CD4-positive, alpha-beta T cell (primary cell): ENCODE measurements around the gene SERPINF2. TPM values are rescaled to one million over a fixed set of nuclear protein-coding genes. Genes with fewer than 3 reads are reported as not detected.
A peak's percentile ranks its signal among the peaks of the same experiment; 100 is the strongest.

Experiments
- ATAC-seq: fragments of 200-7000 bp; cut with Tn5 transposase; one replicate; pipeline ENCODE4 v1.10.0; 2022; ENCODE audit warnings: mild to moderate bottlenecking; ENCODE audit not compliant: poor library complexity
- CTCF ChIA-PET: fragments of 350-600 bp; sonication (Branson Sonifier 250); formaldehyde crosslinking; loops from one replicate; lab custom pipeline; 2021; ENCODE audit warnings: antibody characterized with exemption, inconsistent platforms; lab: Charles Lee
- POLR2A ChIA-PET: fragments of 350-600 bp; sonication (Branson Sonifier 250); formaldehyde crosslinking; loops from one replicate; lab custom pipeline; 2021; ENCODE audit warnings: antibody characterized with exemption, inconsistent platforms; lab: Charles Lee
- DNase-seq, 14 experiments: peaks; one replicate each; pipeline ENCODE4 v3.0.0-alpha.2; 2013 to 2020; ENCODE audit warnings: mixed read lengths in 2 of 14
- H3K27ac ChIP-seq, 2 donors: one replicate each; pipeline versions ENCODE4 v1.5.1 to v1.7.0; 2013; ENCODE audit warnings: low read length in 2 of 2, low read depth in 1 of 2, mild to moderate bottlenecking in 1 of 2
- H3K27me3 ChIP-seq, 2 experiments: 1 replicate in 1 of 2; 2 replicates in 1 of 2; pipeline versions ENCODE4 v1.6.1 to v1.7.0; 2013; ENCODE audit warnings: low read length in 2 of 2, control low read depth in 1 of 2, mild to moderate bottlenecking in 1 of 2, moderate library complexity in 1 of 2; ENCODE audit not compliant: insufficient read depth in 2 of 2, control insufficient read depth in 1 of 2
- H3K36me3 ChIP-seq: one replicate; pipeline ENCODE4 v1.6.1; 2013; ENCODE audit warnings: low read length, control low read depth; ENCODE audit not compliant: insufficient read depth
- H3K4me1 ChIP-seq: one replicate; pipeline ENCODE4 v1.6.1; 2013; ENCODE audit warnings: low read length, control low read depth; ENCODE audit not compliant: insufficient read depth
- H3K4me3 ChIP-seq: one replicate; pipeline ENCODE4 v1.5.1; 2013; ENCODE audit warnings: mild to moderate bottlenecking, low read length, moderate library complexity
- H3K9me3 ChIP-seq, 2 experiments: 1 replicate in 1 of 2; 2 replicates in 1 of 2; pipeline versions ENCODE4 v1.6.1 to v1.7.0; 2013; ENCODE audit warnings: low read length in 2 of 2, mild to moderate bottlenecking in 2 of 2, control low read depth in 1 of 2, moderate library complexity in 1 of 2; ENCODE audit not compliant: control insufficient read depth in 1 of 2, insufficient read depth in 1 of 2
- H3K27ac Mint-ChIP-seq: one replicate; pipeline ENCODE4 v1.8.0; 2020; ENCODE audit warnings: mixed read lengths
- H3K27me3 Mint-ChIP-seq: one replicate; pipeline ENCODE4 v1.8.0; 2021; ENCODE audit warnings: mixed read lengths
- H3K36me3 Mint-ChIP-seq: one replicate; pipeline ENCODE4 v1.8.0; 2021; ENCODE audit warnings: low read depth, mixed read lengths
- H3K4me1 Mint-ChIP-seq: one replicate; pipeline ENCODE4 v1.8.0; 2021; ENCODE audit warnings: low read depth, mixed read lengths
- H3K4me3 Mint-ChIP-seq: one replicate; pipeline ENCODE4 v1.8.0; 2020; ENCODE audit warnings: mild to moderate bottlenecking, mixed read lengths
- H3K9me3 Mint-ChIP-seq: one replicate; pipeline ENCODE4 v1.8.0; 2020; ENCODE audit warnings: mixed read lengths
- CTCF ChIP-seq: fragments of 200-600 bp; IDR thresholded peaks from one replicate; pipeline ENCODE4 v1.8.0; 2022; ENCODE audit warnings: antibody characterized with exemption, mild to moderate bottlenecking
- intact Hi-C, 2 experiments: fragments of 100-400 bp; cut with DNase I in 1 of 2; cut with micrococcal nuclease in 1 of 2; formaldehyde crosslinking; loops; one replicate each; pipeline versions ENCODE4 v1.15.1 to v1.9.0; 2023 to 2025; cut with DNase I, micrococcal nuclease
- total RNA-seq, 174 experiments: library from RNA in 2 of 174; stranded (reverse) in 2 of 174; gene quantifications; one replicate each; pipeline ENCODE4 v1.2.3 and lab custom pipeline; 2021 to 2026

SERPINF2 gene
- total RNA-seq, 2 experiments from 2014 or later: 0.49 to 0.59 TPM

- Histone ChIP-seq H3K27me3 (no peaks in the 10 kb centered on the region), H3K36me3 (no peaks in the 10 kb centered on the region), H3K9me3 (no peaks in the 10 kb centered on the region), H3K4me1 (peaks cover under 1% of the 10 kb centered on the region), H3K4me3 (no peak overlapping the region), H3K27ac (no peak overlapping the region)
- H3K36me3 Mint-ChIP-seq: no peaks in the 10 kb centered on the region
- H3K9me3 Mint-ChIP-seq: no peaks in the 10 kb centered on the region
- intact Hi-C loops: no loop called here
- no peak overlapping the region for H3K4me3 Mint-ChIP-seq
- ATAC-seq: no peak
- CTCF ChIA-PET: no interaction called here
- POLR2A ChIA-PET: interaction anchor here (1.4 kb wide), 1 partner anchor 30 kb away, joined by 3 read pairs; no protein-coding TSS in a partner anchor
- no peak overlapping the region for H3K27ac Mint-ChIP-seq
- no peak for TF ChIP-seq CTCF
- H3K27me3 Mint-ChIP-seq: no peaks in the 10 kb centered on the region
- DNase-seq: peak in 1 of 14 experiments; percentile 9
- no peaks in the 10 kb centered on the region for H3K4me1 Mint-ChIP-seq
Observed at GRCh38 chr17:1746975-1747543, 4.4 kb downstream of the SERPINF2 start.

- no peaks in the 10 kb centered on the region for H3K9me3 Mint-ChIP-seq
- Histone ChIP-seq H3K36me3 (no peaks in the 10 kb centered on the region), H3K4me3 (no peak overlapping the region), H3K27ac (no peak overlapping the region), H3K27me3 (no peaks in the 10 kb centered on the region), H3K9me3 (no peaks in the 10 kb centered on the region), H3K4me1 (peaks cover 9% of the 10 kb centered on the region)
- H3K4me3 Mint-ChIP-seq: no peak overlapping the region
- peaks cover 4% of the 10 kb centered on the region for H3K4me1 Mint-ChIP-seq
- ATAC-seq (no peak), DNase-seq (no peak)
- ChIA-PET CTCF (no interaction called here), POLR2A (no interaction called here)
- intact Hi-C loops: no loop called here
- no peak overlapping the region for H3K27ac Mint-ChIP-seq
- no peak for TF ChIP-seq CTCF
- H3K36me3 Mint-ChIP-seq: no peaks in the 10 kb centered on the region
- no peaks in the 10 kb centered on the region for H3K27me3 Mint-ChIP-seq
Observed at GRCh38 chr17:1750628-1751027, 8.0 kb downstream of the SERPINF2 start.

- no peak overlapping the region for H3K4me3 Mint-ChIP-seq
- no peaks in the 10 kb centered on the region for H3K36me3 Mint-ChIP-seq
- ATAC-seq (no peak), DNase-seq (peak in 2 of 14 experiments; percentile 42 to 44)
- H3K4me1 Mint-ChIP-seq: peaks cover 4% of the 10 kb centered on the region
- TF ChIP-seq CTCF: no peak
- no peaks in the 10 kb centered on the region for H3K27me3 Mint-ChIP-seq
- peaks cover 9% of the 10 kb centered on the region for H3K4me1 ChIP-seq
- intact Hi-C loops: no loop called here
- CTCF ChIA-PET: no interaction called here
- no peaks in the 10 kb centered on the region for H3K36me3 ChIP-seq
- H3K27ac Mint-ChIP-seq: no peak overlapping the region
- no peak overlapping the region for H3K4me3 ChIP-seq
- H3K27ac ChIP-seq: no peak overlapping the region
- no peaks in the 10 kb centered on the region for H3K27me3 ChIP-seq
- H3K9me3 Mint-ChIP-seq: no peaks in the 10 kb centered on the region
- POLR2A ChIA-PET: interaction anchor here (1.0 kb wide), 1 partner anchor 12 kb away, joined by 4 read pairs; no protein-coding TSS in a partner anchor
- no peaks in the 10 kb centered on the region for H3K9me3 ChIP-seq
Observed at GRCh38 chr17:1752425-1753262, 10.0 kb downstream of the SERPINF2 start.
